ENCODE data around the gene KIF26A.

Gene KIF26A

DNA sequence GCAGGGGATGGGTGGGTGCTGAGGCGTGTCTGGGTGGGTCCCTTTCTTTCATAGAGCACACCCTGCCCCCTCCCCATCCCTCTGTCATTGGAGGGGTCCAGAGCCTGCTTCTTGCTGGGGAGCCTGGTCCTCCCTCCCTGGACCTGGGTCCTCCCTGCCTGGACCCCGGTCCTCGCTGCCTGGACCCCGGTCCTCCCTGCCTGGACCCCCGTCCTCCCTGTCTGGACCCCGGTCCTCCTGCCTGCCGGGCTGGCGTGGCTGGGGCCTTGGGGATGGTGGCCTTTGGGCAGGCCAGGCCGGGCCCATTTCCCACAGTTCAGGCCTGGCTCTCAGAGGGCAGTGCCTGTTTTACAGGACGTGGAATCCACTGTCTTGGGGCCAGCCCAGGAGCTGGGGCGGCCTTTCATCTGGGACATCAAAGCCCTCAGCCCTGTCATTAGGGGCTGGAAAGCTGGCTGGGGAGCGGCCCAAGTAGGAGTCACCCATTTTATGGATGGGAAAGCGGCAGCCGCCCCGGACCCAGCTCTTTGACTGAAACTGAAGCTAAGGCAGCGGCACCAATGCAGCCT, 44.6 kb downstream of the KIF26A start:
- no peak overlapping the region for H3K4me3 ChIP-seq

DNA sequence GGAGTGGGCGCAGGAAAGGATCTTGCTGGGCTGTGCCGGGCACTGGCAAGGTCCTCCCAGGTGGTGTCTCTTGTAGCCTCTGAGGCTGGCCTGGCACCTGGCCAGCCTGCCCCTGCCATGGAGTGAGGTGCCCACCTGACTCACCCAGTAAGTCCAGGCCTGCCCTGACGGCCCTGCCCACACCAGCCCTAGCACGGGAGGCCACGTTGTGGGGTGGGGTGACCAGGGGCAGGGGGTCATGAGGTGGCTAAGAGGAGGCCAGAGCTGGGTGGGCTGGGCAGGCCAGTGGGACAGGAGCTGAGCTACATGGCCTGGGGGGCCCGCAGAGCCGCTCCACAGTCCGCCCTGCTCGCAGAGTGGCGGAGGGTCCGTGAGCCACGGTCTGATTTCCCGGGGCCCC, 45.4 kb downstream of the KIF26A start:
- Histone ChIP-seq H3K4me3 (no peak overlapping the region), H3K27ac (no peak overlapping the region)

More for the DNA sequence above, 44.6 kb downstream of the KIF26A start:
- H3K27ac ChIP-seq, result no peak overlapping the region

- H3K27ac ChIP-seq, result peak overlapping the region in 2 of 21 experiments; percentile 14 to 63
- no peak overlapping the region for H3K4me3 ChIP-seq
These were observed 46.1 kb downstream of the KIF26A start for GRCh38 chr14:104184506-104184905.

DNA sequence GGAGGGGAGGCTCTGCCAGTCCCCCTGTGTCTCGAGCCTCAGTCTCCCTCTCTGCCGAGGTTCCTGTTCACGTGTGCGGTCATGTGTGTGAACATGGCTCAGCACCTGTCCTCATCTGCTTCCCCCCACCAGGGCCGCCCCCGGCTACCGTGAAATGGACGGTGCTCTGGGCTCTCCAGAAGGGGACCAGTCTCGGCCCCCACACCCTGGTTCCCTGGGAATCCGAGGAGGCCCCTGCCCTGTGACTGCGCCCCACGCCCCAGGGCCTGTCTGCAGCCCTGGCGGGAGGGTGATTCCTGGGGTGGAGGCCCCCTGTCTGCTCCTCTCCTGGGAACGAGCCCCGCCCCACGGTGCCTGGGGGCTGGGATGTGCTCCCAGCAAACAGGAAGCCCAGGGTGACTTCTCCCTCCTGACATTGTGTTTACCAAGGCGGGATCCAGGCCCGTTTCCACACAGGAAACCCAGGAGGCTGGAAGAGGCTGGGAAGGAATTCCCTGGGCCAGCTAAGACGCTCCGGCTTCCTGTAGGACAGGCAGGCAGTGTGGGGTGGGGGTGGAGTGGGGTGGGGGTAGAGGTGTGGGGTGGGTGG, 46.6 kb downstream of the KIF26A start:
- peak overlapping the region in 3 of 21 experiments; percentile 3 to 63 (median 14) for H3K27ac ChIP-seq
- no peak overlapping the region for H3K4me3 ChIP-seq

DNA sequence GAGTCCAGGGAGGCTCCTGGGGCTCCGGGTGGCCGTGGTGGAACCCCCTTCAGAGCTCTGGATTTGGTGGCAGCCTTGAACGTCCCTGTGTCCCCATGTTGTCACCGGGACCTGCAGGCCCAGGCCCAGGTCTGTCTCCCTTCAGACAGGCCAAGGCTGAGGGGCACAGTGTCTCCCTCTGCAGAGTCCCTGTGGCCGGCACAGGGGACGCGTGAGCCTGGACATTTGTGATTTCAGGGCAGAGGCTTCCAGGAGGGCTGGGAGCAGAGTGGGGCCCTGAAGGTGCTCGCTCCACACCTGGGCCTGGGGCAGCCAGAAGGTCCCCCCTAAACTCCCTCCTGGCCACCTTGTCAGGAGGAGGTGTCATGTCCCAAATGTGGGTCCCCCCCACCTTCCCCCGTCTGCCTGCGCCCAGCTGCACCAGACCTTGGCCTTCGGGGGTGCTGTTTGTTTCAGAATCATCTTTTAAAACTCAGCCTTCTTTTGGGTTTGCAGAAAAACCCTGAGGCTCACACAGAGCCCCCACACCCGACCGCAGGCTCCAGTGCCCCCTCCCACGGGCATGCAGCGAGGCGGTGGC, 47.6 kb downstream of the KIF26A start:
- H3K4me3 ChIP-seq, result no peak overlapping the region
- no peak overlapping the region for H3K27ac ChIP-seq

DNA sequence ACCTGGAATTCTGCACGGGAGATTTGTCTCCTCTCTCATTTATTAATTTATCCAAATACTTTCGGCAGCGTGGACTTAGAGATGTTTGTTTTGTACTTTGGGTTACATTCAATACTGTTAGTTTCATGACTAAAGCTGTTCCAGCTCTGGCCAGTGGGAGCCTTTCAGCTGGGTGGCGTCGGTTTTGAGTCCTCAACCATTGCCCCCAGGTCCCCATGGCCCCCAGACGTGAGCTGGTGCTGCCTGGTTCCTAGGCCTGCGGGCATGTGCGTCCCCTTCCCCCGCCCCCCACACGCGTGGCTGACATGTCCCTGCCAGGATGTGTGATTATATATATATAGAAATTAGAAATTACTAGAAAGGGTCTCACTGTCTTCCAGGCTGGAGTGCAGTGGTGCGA, 48.2 kb downstream of the KIF26A start:
- Histone ChIP-seq H3K4me3 (no peak overlapping the region), H3K27ac (no peak overlapping the region)

GRCh38 chr14:104187121-104187889, 48.9 kb downstream of the KIF26A start:
- H3K4me3 ChIP-seq, result no peak overlapping the region
- H3K27ac ChIP-seq, result no peak overlapping the region

- H3K27ac ChIP-seq, result no peak overlapping the region
- H3K4me3 ChIP-seq, result no peak overlapping the region
These were observed 49.7 kb downstream of the KIF26A start for GRCh38 chr14:104187931-104188726.

GRCh38 chr14:104188727-104189400, 50.5 kb downstream of the KIF26A start:
- no peak overlapping the region for H3K4me3 ChIP-seq
- H3K27ac ChIP-seq, result no peak overlapping the region

DNA sequence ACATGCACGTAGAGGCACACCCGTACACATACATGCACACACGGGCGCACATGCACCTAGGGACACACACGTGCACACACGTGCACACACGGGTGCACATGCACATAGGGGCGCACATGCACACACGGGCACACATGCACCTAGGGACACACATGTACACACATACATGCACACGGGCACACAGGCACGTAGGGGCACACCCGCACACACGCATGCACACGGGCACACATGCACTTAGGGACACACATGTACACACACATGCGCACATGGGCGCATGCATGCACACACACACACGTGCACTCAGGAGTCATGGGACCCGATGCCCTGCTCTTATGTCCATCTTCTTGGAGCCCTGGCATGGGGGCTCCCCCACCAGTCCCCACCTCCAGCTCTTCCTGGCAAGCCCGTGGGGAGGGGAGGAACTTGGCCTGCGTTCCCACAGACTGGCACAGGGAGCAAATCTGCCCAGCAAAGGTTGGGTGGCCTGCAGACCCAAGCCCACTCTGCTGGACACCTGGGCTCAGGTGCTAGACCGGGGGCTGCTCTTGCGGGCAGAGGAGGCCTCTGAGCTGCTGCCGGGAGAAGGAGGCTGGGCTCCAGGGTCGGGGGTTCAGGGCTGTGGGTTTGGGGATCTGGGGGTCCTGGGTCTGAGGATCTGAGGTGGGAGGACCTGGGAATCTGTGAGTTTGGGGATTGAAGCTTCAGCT, 51.4 kb downstream of the KIF26A start:
- no peak overlapping the region for H3K4me3 ChIP-seq
- no peak overlapping the region for H3K27ac ChIP-seq

GRCh38 chr14:104190396-104191000, 52.1 kb downstream of the KIF26A start:
- Histone ChIP-seq H3K4me3 (no peak overlapping the region), H3K27ac (no peak overlapping the region)

GRCh38 chr14:104191409-104191997, 53.1 kb downstream of the KIF26A start:
- no peak overlapping the region for H3K27ac ChIP-seq
- H3K4me3 ChIP-seq, result no peak overlapping the region

DNA sequence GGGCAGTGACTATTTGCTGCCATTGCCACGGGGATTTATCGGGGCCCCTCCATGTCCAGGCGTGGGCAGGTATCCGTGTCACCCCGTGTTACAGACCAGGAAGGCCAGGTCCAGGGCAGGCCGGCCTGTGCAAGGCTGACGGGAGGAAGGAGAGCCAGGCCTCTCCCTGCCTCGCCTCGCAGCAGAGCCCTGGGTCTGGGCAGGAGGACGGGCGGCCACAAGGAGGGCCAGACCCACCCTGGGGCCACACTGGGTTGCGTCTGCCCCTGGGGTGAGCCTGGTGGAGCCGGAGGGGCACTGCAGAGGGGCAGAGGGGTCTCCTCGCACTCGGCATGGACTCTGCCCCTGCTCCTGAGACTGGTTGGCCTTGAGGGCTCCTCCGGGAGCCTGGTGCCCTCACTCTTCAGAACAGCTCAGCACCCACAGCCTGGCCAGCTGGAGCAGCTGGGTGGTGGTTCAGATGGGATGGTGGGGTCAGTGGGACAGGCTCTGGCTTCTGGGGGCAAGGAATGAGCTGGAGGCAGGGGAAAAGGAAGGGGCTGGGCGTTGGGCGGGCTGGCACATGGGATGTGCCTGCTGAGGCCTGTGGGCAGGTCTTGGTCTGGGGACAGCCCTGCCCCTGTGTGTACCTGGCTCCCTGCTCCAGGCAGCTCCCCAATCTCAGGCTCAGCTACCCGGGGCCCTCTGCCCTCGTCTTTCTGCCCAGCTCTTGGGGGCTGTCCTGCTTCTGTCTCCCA, 53.9 kb downstream of the KIF26A start:
- no peak overlapping the region for H3K27ac ChIP-seq
- no peak overlapping the region for H3K4me3 ChIP-seq

GRCh38 chr14:104192883-104193245, 54.5 kb downstream of the KIF26A start:
- no peak overlapping the region for H3K4me3 ChIP-seq

GRCh38 chr14:104194016-104194415, 55.6 kb downstream of the KIF26A start:
- Histone ChIP-seq H3K4me3 (no peak overlapping the region), H3K27ac (no peak overlapping the region)

More at GRCh38 chr14:104192883-104193245, 54.5 kb downstream of the KIF26A start:
- no peak overlapping the region for H3K27ac ChIP-seq

GRCh38 chr14:104194716-104195115, 56.3 kb downstream of the KIF26A start:
- no peak overlapping the region for H3K4me3 ChIP-seq
- no peak overlapping the region for H3K27ac ChIP-seq

- no peak overlapping the region for H3K4me3 ChIP-seq
- no peak overlapping the region for H3K27ac ChIP-seq
These were observed 57.0 kb downstream of the KIF26A start for GRCh38 chr14:104195361-104195760.
